Measurements from ENCODE around the gene BIRC2.
A peak's percentile ranks its signal among the peaks of the same experiment; 100 is the strongest.

The BIRC2 gene

GRCh38 chr11:102414559-102414958, 67.5 kb downstream of the BIRC2 start:
- peaks cover 0 to 6% of the 10 kb centered on the region in 2 experiments; a peak in 1 of 3 replicates for H3K36me3 ChIP-seq (ENCODE audit: control insufficient read depth in 2 of 2, insufficient read depth in 1 of 2, low read length in 2 of 2)
- ChIA-PET POLR2A (no interaction called here), CTCF (interaction anchor here (1.1 kb wide), 1 partner anchor 24 kb away, joined by 4 read pairs; no protein-coding TSS in a partner anchor)

DNA sequence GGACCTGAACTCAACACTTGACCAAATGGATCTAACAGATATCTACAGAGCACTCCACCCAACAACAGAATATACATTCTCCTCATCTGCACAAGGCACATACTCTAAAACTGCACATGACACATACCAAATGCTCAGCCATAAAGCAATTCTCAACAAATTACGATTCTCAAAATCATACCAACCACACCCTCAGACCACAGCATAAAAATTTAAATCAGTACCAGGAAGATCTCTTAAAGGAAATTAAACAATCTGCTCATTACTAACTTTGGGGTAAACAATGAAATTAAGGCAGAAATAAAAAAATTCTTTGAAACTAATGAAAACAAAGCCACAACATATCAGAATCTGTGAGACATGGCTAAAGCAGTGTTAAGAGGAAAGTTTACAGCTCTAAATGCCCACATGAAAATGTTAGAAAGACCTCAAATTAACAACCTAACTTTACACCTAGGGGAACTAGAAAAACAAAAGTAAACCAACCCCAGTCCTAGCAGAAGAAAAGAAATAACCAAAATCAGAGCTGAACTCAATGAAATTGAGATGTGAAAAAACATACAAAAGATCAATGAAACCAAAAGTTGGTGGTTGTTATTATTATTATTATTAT, 68.4 kb downstream of the BIRC2 start:
- Histone ChIP-seq H3K4me1 (ENCODE audit: control insufficient read depth, insufficient read depth, low read length) (0 out of 2 replicates have a peak, but pooled peaks cover 2% of the 10 kb centered on the region), H3K27ac (ENCODE audit: extremely low read depth, low read depth, low read length) (no peak overlapping the region), H3K4me3 (ENCODE audit: low read depth, low read length) (no peak overlapping the region), H3K36me3 (ENCODE audit: control insufficient read depth in 2 of 2, insufficient read depth in 1 of 2, low read length in 2 of 2) (peaks cover 0 to 6% of the 10 kb centered on the region in 2 experiments; a peak in 1 of 3 replicates), H3K9me3 (ENCODE audit: control insufficient read depth, insufficient read depth, low read depth, low read length) (no peaks in the 10 kb centered on the region)
- CTCF ChIA-PET: interaction anchor here (1.2 kb wide), 1 partner anchor 197 kb away, joined by 3 read pairs; no protein-coding TSS in a partner anchor
- POLR2A ChIA-PET: no interaction called here
- no peak for TF ChIP-seq ZNF48 (tag by site-specific recombination; IDR thresholded peaks at IDR 0.05)

More at GRCh38 chr11:102414559-102414958, 67.5 kb downstream of the BIRC2 start:
- H3K4me3 ChIP-seq (ENCODE audit: low read depth, low read length): no peak overlapping the region
- no peaks in the 10 kb centered on the region for H3K9me3 ChIP-seq (ENCODE audit: control insufficient read depth, insufficient read depth, low read depth, low read length)
- TF ChIP-seq HOXC10 (CRISPR knock-in tag; IDR thresholded peaks at IDR 0.05): no peak
- TF ChIP-seq ZNF18 (tag by site-specific recombination; IDR thresholded peaks at IDR 0.05): no peak
- TF ChIP-seq ZNF140 (tag by site-specific recombination; IDR thresholded peaks at IDR 0.05): no peak
- no peak for TF ChIP-seq ZNF423 (tag by site-specific recombination; IDR thresholded peaks at IDR 0.05)
- TF ChIP-seq BCL11A (tag by site-specific recombination; IDR thresholded peaks at IDR 0.05; ENCODE audit: low read depth): no peak
- TF ChIP-seq PRDM1 (tag by site-specific recombination; IDR thresholded peaks at IDR 0.05): no peak
- TF ChIP-seq ZNF274 (IDR thresholded peaks at IDR 0.05; ENCODE audit: low read length): no peak
- TF ChIP-seq ZNF274 (tag by site-specific recombination; IDR thresholded peaks at IDR 0.05; ENCODE audit: borderline replicate concordance): no peak
- no peak for TF ChIP-seq YY2 (tag by site-specific recombination; IDR thresholded peaks at IDR 0.05)
- TF ChIP-seq ZNF184 (tag by site-specific recombination; IDR thresholded peaks at IDR 0.05): no peak
- no peak for TF ChIP-seq ZNF548 (tag by site-specific recombination; IDR thresholded peaks at IDR 0.05)
- TF ChIP-seq ZNF24 (tag by site-specific recombination; IDR thresholded peaks at IDR 0.05): no peak
- TF ChIP-seq ZNF266 (tag by site-specific recombination; IDR thresholded peaks at IDR 0.05; ENCODE audit: low read depth): no peak
- TF ChIP-seq, protein P1, sequence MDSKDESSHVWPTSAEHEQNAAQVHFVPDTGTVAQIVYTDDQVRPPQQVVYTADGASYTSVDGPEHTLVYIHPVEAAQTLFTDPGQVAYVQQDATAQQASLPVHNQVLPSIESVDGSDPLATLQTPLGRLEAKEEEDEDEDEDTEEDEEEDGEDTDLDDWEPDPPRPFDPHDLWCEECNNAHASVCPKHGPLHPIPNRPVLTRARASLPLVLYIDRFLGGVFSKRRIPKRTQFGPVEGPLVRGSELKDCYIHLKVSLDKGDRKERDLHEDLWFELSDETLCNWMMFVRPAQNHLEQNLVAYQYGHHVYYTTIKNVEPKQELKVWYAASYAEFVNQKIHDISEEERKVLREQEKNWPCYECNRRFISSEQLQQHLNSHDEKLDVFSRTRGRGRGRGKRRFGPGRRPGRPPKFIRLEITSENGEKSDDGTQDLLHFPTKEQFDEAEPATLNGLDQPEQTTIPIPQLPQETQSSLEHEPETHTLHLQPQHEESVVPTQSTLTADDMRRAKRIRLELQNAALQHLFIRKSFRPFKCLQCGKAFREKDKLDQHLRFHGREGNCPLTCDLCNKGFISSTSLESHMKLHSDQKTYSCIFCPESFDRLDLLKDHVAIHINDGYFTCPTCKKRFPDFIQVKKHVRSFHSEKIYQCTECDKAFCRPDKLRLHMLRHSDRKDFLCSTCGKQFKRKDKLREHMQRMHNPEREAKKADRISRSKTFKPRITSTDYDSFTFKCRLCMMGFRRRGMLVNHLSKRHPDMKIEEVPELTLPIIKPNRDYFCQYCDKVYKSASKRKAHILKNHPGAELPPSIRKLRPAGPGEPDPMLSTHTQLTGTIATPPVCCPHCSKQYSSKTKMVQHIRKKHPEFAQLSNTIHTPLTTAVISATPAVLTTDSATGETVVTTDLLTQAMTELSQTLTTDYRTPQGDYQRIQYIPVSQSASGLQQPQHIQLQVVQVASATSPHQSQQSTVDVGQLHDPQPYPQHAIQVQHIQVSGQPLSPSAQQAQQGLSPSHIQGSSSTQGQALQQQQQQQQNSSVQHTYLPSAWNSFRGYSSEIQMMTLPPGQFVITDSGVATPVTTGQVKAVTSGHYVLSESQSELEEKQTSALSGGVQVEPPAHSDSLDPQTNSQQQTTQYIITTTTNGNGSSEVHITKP (tag by site-specific recombination; IDR thresholded peaks at IDR 0.05): no peak
- H3K27ac ChIP-seq (ENCODE audit: extremely low read depth, low read depth, low read length): no peak overlapping the region
- 0 out of 2 replicates have a peak, but pooled peaks cover 2% of the 10 kb centered on the region for H3K4me1 ChIP-seq (ENCODE audit: control insufficient read depth, insufficient read depth, low read length)

DNA sequence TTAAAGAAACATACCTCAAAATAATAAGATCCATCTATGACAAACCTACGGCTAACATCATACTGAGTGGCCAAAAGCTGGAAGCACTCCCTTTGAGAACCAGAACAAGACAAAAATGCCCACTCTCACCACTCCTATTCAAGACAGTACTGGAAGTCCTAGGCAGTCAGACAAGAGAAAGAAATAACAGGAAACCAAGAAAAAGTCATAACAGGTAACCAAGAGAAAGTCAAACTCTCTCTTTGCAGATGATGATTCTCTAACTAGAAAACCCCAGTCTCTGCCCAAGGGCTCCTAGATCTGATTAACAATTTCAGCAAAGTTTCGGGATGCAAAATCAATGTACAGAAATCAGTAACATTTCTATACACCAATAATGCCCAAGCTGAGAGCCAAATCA, 70.0 kb downstream of the BIRC2 start:
- no peaks in the 10 kb centered on the region for H3K9me3 ChIP-seq (ENCODE audit: control insufficient read depth, insufficient read depth, low read depth, low read length)
- no peaks in the 10 kb centered on the region for H3K4me1 ChIP-seq (ENCODE audit: control insufficient read depth, insufficient read depth, low read length)
- POLR2A ChIA-PET: no interaction called here
- TF ChIP-seq PRDM1 (tag by site-specific recombination; IDR thresholded peaks at IDR 0.05) (peak; percentile 38; the same call in 1 of the 2 replicates), GLIS2 (tag by site-specific recombination; IDR thresholded peaks at IDR 0.05) (no peak), ZNF394 (tag by site-specific recombination; IDR thresholded peaks at IDR 0.05; ENCODE audit: borderline replicate concordance) (no peak)
- peaks cover 0 to 6% of the 10 kb centered on the region in 2 experiments; a peak in 1 of 3 replicates for H3K36me3 ChIP-seq (ENCODE audit: control insufficient read depth in 2 of 2, insufficient read depth in 1 of 2, low read length in 2 of 2)
- no peak overlapping the region for H3K4me3 ChIP-seq (ENCODE audit: low read depth, low read length)
- CTCF ChIA-PET: interaction anchor here (1.1 kb wide), 2 partner anchors 27 to 75 kb away, joined by 4 read pairs; no protein-coding TSS in a partner anchor
- no peak overlapping the region for H3K27ac ChIP-seq (ENCODE audit: extremely low read depth, low read depth, low read length)
